K562 (cell line): ENCODE results near the gene ANO6. TPM values are rescaled to one million over a fixed set of nuclear protein-coding genes. Genes with fewer than 3 reads are reported as not detected.

ENCODE experiments used
- ATF1 ChIP-seq, 2 experiments: fragments of 450-650 bp in 1 of 2; IDR thresholded peaks; 2 replicates each; pipeline ENCODE4 v1.6.1; 2016; ENCODE audit warnings: missing compliant biosample characterization in 1 of 2, missing genetic modification characterization in 1 of 2
- CHD7 ChIP-seq: fragments of 200-600 bp; sonication (generic); IDR thresholded peaks from one replicate; pipeline ENCODE4 v1.6.1; 2012; ENCODE audit warnings: mild to moderate bottlenecking, low read depth, low read length, inconsistent platforms
- CXXC5 ChIP-seq: fragments of 250-450 bp; sonication (Bioruptor Pico); IDR thresholded peaks from 2 replicates; pipeline ENCODE4 v1.8.0; 2022; ENCODE audit warnings: inconsistent platforms, mild to moderate bottlenecking, moderate library complexity
- EWSR1 ChIP-seq: fragments of 450-650 bp; IDR thresholded peaks from 2 replicates; pipeline ENCODE4 v1.6.1; 2018; ENCODE audit warnings: borderline replicate concordance, mild to moderate bottlenecking, low read depth, moderate library complexity; ENCODE audit not compliant: partially characterized antibody
- FOXP4 ChIP-seq: sonication (generic); formaldehyde crosslinking; IDR thresholded peaks from 2 replicates; pipeline ENCODE4 v1.8.0; 2022; ENCODE audit warnings: mild to moderate bottlenecking, missing genetic modification reagents, borderline replicate concordance
- MAFF ChIP-seq: IDR thresholded peaks from 2 replicates; pipeline ENCODE4 v1.6.1; 2012; ENCODE audit warnings: low read length, improper control_type of control experiment
- MXD1 ChIP-seq: fragments of 250-450 bp; sonication (Bioruptor Pico); IDR thresholded peaks from 2 replicates; pipeline ENCODE4 v1.8.0; 2021; ENCODE audit warnings: borderline replicate concordance, mild to moderate bottlenecking, moderate library complexity; ENCODE audit not compliant: poor library complexity, severe bottlenecking
- NR3C1 ChIP-seq: sonication (generic); formaldehyde crosslinking; IDR thresholded peaks from 2 replicates; pipeline ENCODE4 v1.8.1; 2022; ENCODE audit warnings: missing genetic modification reagents
- SAFB ChIP-seq: fragments of 200-400 bp; formaldehyde crosslinking; IDR thresholded peaks from 2 replicates; pipeline ENCODE4 v1.6.1; 2017; ENCODE audit warnings: low read depth, low read length, borderline replicate concordance
- polyA plus RNA-seq, 8 experiments: library from polyadenylated mRNA; depleted of rRNA in 4 of 8; stranded (reverse) in 5 of 8; unstranded in 3 of 8; fragments of >200 nt; fragmentation: Nextera tagmentation in 2 of 8; fragmentation: Illumina TruSeq in 1 of 8; extraction: Ambion mirVana in 2 of 8; extraction: Trizol in 1 of 8; gene quantifications; 2 replicates each; pipeline versions ENCODE4 v1.2.1 to v1.2.3, GENCODE V29; 2011 to 2014; ENCODE audit warnings: inconsistent platforms in 1 of 8, missing spikeins in 1 of 8
- total RNA-seq, 7 experiments: library from RNA; depleted of rRNA in 6 of 7; stranded (reverse); fragments of >200 nt in 6 of 7; fragmentation: Illumina TruSeq in 2 of 7; extraction: Trizol in 2 of 7; gene quantifications; 2 replicates each; pipeline versions ENCODE4 v1.2.1 to v1.2.3, GENCODE V29; 2011 to 2021; ENCODE audit warnings: low replicate concordance in 1 of 7
- TF ChIP-seq, protein P1 (sequence below): IDR thresholded peaks from 2 replicates; pipeline ENCODE4 v1.6.1; 2014; ENCODE audit warnings: antibody characterized with exemption

The ANO6 gene
- total and polyA plus RNA-seq, 9 of the 15 experiments (the other 6 are each of a cell fraction or from before 2014, with no cell fraction given) = 3.5 to 24.7 (median 20.3) TPM

- TF ChIP-seq EWSR1 (no peak), FOXP4 (CRISPR knock-in tag) (no peak), CHD7 (no peak), CXXC5 (CRISPR knock-in tag) (0 out of 2 replicates have a peak, but pooled peaks have one; percentile 22), MAFF (no peak), NR3C1 (CRISPR knock-in tag) (no peak), SAFB (no peak), ATF1 (CRISPR knock-in tag; IDR thresholded peaks at IDR 0.05) (no peak), ATF1 (tag; IDR thresholded peaks at IDR 0.05) (0 out of 2 replicates have a peak, but pooled peaks have one; percentile 39), MXD1 (CRISPR knock-in tag) (no peak)
- TF ChIP-seq, protein P1, sequence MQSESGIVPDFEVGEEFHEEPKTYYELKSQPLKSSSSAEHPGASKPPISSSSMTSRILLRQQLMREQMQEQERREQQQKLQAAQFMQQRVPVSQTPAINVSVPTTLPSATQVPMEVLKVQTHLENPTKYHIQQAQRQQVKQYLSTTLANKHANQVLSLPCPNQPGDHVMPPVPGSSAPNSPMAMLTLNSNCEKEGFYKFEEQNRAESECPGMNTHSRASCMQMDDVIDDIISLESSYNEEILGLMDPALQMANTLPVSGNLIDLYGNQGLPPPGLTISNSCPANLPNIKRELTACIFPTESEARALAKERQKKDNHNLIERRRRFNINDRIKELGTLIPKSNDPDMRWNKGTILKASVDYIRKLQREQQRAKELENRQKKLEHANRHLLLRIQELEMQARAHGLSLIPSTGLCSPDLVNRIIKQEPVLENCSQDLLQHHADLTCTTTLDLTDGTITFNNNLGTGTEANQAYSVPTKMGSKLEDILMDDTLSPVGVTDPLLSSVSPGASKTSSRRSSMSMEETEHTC = peak; percentile 91
Observed at GRCh38 chr12:45273717-45274271, 57.9 kb downstream of the ANO6 start (continued).
